Forelimb muscle (tissue), 1 donor: ENCODE data around the gene COX10. TPM values are rescaled to one million over a fixed set of nuclear protein-coding genes. Genes with fewer than 3 reads are reported as not detected.
"Not testable (repeated sequence)": the region's sequence is repeated elsewhere in the genome, so short reads cannot be mapped to it uniquely, and the experiment has no call there.

ENCODE experiments used
- DNase-seq: peaks from one replicate; pipeline ENCODE4 v3.0.0-alpha.2; 2013; ENCODE audit warnings: low read depth
- polyA plus RNA-seq: library from polyadenylated mRNA; unstranded; fragments of 120-200 nt; gene quantifications from one replicate; pipeline ENCODE4 v1.2.1, GENCODE V29; 2013; ENCODE audit not compliant: insufficient read length

COX10 gene
- polyA plus RNA-seq, 1 donor: 13.1 TPM

GRCh38 chr17:14123619-14124278, 54.4 kb downstream of the COX10 start:
- DNase-seq: no peak

- no peak for DNase-seq
Observed at GRCh38 chr17:14124854-14125253, 55.5 kb downstream of the COX10 start.

DNA sequence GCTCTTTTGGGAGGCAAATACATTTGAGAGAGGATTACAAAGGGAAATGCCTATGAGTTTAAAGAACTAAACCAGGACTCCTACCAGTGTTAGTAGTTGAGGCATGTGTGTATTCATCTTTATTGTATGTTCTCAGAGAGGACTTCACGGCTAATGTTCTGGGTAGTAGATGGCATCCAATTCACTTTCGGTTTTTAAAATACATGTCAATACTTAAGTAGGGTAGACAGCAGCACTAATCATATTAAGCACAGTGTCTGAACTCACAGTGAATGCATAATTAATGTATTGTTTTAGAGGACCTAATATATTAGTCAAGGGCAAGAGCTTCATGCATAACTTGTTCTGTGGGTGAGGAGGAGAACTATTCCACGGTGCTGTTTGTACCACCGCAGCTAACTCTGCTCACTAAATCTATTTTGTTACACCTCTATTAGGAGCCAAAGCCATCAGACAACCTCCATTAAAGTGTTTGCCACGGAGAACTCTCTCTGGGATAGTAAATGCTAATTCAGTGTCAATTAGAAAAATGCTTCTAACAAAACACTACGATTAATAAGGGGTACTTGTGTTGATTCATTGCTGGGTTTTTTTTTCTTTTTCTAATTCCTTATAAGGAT, 56.3 kb downstream of the COX10 start:
- no peak for DNase-seq

GRCh38 chr17:14133104-14133503, 63.8 kb downstream of the COX10 start:
- DNase-seq: no peak

GRCh38 chr17:14134456-14134855, 65.2 kb downstream of the COX10 start:
- no peak for DNase-seq

GRCh38 chr17:14135906-14136590, 66.7 kb downstream of the COX10 start:
- DNase-seq: no peak

GRCh38 chr17:14138649-14139048, 69.3 kb downstream of the COX10 start:
- DNase-seq: no peak

DNA sequence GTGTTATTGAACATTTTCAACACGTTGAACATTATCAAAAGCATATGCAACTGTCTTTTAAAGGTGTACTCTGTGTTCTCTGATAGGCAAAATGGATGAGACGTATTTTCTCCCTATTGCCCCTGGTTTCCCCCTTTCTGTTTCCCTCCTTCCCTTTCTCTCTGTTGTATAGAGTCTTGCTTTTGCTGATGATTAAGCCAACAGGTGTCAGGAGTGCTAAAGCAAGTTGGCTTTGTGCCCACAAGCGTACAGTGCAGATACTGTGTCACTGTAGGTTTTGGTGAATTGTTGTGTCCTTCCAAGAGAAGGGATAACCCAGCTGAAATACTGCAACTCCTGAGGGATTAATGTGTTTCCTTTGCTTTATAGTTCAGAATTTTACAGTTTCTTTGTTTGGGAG, 74.4 kb downstream of the COX10 start:
- no peak for DNase-seq

GRCh38 chr17:14144508-14144907, 75.2 kb downstream of the COX10 start:
- no peak for DNase-seq

DNA sequence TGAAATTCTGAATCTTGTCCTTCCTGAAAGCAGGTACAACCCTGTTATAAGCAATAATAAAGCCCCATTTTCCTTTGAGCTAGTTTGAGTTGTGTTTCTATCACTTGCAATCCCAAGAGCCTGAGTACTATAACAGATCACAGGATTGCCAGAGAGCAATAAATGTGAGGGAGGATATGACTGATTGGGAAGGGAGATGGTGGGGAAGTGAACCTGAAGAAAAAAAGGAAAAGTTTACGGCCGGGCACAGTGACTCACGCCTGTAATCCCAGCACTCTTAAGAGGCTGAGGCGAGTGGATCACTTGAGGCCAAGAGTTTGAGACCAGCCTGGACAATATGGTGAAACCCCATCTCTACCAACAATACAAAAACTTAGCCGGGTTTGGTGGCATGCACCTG, 80.4 kb downstream of the COX10 start:
- DNase-seq: no peak

- DNase-seq: no peak
Observed at GRCh38 chr17:14150619-14151018, 81.3 kb downstream of the COX10 start.

GRCh38 chr17:14152721-14153120, 83.4 kb downstream of the COX10 start:
- DNase-seq: peak; percentile 25

- no peak for DNase-seq
Observed at GRCh38 chr17:14153374-14153773, 84.1 kb downstream of the COX10 start.

GRCh38 chr17:14156689-14157088, 87.4 kb downstream of the COX10 start:
- no peak for DNase-seq

- DNase-seq: no peak
Observed at GRCh38 chr17:14157822-14158221, 88.5 kb downstream of the COX10 start.

GRCh38 chr17:14158707-14159106, 89.4 kb downstream of the COX10 start:
- no peak for DNase-seq

- DNase-seq: no peak
Observed at GRCh38 chr17:14161419-14161818, 92.1 kb downstream of the COX10 start.

DNA sequence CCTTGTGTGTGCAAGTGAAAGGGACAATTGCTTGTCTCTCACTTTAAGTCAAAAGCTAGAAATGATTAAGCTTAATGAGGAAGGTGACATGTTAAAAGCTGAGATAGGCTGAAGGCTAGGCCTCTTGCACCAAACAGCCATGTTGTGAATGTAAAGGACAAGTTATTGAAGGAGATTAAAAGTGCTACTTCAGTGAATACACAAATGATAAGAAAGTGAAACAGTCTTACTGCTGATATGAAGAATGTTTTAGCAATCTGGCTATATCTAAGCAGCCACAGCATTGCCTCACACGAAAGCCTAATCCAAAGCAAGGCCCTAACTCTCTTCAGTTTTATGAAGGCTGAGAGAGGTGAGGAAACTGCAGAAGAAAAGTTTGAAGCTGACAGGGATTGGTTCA, 96.3 kb downstream of the COX10 start:
- DNase-seq: no peak

- not testable (repeated sequence) for DNase-seq
Observed at GRCh38 chr17:14167831-14168230, 98.5 kb downstream of the COX10 start.

DNA sequence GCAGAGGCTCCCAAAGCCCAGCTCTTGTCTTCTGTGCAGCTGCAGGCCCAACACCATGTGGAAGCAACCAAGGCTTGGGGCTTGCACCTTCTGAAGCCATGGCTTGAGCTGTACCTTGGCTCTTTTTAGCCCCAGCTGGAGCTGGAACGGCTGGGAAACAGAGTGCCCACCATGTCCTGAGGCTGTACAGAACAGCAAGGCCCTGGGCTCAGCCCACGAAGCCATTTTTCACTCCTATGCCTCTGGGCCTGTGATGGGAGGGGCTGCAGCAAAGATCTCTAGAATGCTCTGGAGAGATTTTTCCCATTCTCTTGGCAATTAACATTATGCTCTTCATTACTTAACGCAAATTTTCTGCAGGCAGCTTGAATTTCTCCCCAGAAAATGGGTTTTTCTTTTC, 99.3 kb downstream of the COX10 start:
- DNase-seq: no peak

GRCh38 chr17:14169287-14169686, 100.0 kb downstream of the COX10 start:
- no peak for DNase-seq

DNA sequence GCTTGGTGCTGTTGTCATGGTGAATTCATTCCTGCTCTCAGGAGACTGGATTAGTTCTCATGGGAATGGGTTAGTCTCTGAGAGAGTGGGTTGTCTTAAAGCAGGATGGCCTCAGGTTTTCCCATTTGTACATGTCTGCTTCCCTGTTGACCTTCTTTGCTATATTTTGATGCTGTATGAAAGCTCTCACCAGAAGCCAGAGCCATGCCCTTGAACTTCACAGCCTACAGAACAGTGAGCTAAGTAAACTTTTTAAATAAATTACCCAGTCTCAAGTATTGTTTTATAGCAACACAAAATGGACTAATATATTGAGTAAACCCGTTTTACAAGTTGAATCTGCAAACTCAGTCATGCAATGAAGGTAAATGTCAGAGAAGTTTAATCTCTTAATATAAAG, 100.6 kb downstream of the COX10 start:
- no peak for DNase-seq

DNA sequence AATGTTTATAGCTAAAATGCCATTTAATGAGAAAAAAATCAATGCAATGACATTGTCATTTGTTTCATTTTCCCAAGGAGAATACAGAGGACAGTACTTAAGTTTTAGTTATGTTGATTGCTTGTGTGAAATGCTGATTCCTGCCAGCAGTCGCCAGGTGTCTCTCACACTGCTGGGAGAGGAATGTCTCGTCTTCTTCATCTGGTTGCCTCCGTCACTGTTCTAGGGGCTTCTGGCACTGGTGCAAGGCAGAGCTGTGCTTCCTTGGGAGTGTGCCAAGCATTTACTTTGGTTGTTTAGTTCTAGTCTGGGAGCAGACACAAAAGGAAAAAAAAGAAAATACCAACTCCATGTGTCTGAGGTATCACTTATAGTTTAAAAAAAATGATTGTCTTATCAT, 107.7 kb downstream of the COX10 start:
- DNase-seq: not testable (repeated sequence)
